Measurements from ENCODE around the gene C1GALT1.

DNA sequence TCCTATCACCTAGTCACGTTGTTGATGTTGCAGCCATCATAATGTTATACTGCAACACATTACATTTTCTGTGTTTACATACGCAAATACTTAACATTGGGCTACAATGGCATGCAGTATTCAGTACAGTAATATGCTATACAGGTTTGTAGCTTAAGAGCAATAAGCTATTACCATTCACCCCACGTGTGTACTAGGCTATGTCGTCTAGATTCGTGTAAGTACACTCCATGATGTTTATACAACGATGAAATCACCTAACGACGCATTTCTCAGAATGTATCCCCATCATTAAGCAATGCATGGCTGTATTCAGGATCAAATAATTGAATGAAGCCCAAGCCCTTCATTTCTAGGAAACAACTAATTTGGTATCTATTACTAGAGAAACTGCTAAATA is 43.4 kb upstream of the C1GALT1 start:
- TF ChIP-seq, protein P1, sequence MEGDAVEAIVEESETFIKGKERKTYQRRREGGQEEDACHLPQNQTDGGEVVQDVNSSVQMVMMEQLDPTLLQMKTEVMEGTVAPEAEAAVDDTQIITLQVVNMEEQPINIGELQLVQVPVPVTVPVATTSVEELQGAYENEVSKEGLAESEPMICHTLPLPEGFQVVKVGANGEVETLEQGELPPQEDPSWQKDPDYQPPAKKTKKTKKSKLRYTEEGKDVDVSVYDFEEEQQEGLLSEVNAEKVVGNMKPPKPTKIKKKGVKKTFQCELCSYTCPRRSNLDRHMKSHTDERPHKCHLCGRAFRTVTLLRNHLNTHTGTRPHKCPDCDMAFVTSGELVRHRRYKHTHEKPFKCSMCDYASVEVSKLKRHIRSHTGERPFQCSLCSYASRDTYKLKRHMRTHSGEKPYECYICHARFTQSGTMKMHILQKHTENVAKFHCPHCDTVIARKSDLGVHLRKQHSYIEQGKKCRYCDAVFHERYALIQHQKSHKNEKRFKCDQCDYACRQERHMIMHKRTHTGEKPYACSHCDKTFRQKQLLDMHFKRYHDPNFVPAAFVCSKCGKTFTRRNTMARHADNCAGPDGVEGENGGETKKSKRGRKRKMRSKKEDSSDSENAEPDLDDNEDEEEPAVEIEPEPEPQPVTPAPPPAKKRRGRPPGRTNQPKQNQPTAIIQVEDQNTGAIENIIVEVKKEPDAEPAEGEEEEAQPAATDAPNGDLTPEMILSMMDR (IDR thresholded peaks at IDR 0.05; ENCODE audit: low read length) = no peak
- no peak for TF ChIP-seq EZH2 (IDR thresholded peaks at IDR 0.05; ENCODE audit: borderline replicate concordance, low read length)

All from OCI-LY1 (cell line).